Measurements from ENCODE around the gene MLEC.
A peak's percentile ranks its signal among the peaks of the same experiment; 100 is the strongest.

DNA sequence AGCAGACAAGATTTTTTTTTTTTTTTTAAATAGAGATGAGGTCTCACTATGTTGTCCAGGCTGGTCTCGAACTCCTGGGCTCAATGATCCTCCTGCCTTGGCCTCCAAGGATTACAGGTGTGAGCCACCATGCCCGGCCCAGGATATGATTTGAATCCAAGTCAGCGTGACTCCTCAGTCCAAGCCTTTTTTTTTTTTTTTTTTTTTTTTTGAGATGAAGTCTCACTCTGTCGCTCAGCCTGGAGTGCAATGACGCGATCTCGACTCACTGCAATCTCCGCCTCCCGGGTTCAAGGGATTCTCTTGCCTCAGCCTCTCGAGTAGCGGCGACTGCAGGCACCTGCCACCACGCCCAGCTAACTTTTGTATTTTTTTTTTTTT, 39.6 kb upstream of the MLEC start:
- TF ChIP-seq CTBP1 (IDR thresholded peaks at IDR 0.05; ENCODE audit: borderline replicate concordance) (no peak), SP1 (IDR thresholded peaks at IDR 0.05) (no peak), L3MBTL2 (conservative IDR thresholded peaks at IDR 0.05) (no peak), SUZ12 (IDR thresholded peaks at IDR 0.05) (no peak), ZNF384 (IDR thresholded peaks at IDR 0.05) (peak; percentile 67), ARNT (IDR thresholded peaks at IDR 0.05) (no peak), FOXM1 (IDR thresholded peaks at IDR 0.05; ENCODE audit: borderline replicate concordance) (no peak), BHLHE40 (IDR thresholded peaks at IDR 0.05; ENCODE audit: borderline replicate concordance) (no peak), NFRKB (IDR thresholded peaks at IDR 0.05) (no peak), ELF4 (IDR thresholded peaks at IDR 0.05) (no peak), FOXA1 (IDR thresholded peaks at IDR 0.05) (no peak), FOXK2 (IDR thresholded peaks at IDR 0.05) (no peak)

All from HEK293T (cell line).